ENCODE data around the gene KLF15.

DNA sequence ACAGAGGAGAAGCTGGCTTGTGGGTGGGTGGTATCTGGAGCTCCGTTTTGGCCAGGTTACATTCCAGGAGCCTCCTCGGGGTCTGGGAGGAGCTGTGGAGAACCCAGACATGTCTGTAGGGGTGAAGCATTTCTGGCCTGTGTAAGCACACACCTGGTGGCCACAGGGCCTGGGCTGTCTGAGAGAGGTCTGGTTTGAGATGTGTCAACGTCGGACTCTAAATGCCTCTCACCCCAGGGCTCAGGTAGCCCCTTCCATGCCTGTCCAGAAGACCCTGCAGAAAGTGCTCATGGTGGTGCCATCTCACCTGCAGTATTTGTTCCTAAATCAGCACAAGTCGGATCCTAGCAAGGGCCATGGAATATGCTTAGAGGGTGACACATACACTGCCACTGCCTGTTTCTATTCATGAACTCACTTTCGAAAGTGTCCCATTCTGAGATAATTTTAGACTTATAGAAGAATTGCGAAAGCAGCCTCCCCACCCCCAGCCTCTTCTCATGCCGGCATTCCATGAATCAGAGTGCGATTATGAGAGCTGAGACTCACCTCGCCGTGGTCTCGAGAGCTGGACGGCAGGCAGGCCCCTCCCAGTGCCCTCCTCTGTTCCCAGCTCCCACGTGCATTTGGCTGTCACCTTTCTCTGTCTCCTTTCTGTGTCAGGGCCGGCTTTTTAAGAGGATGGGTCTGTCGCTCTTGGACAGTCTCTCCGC lies 63.7 kb downstream of the KLF15 start:
- no peak for TF ChIP-seq GATA3 (IDR thresholded peaks at IDR 0.05; ENCODE audit: low read depth, low read length)
- TF ChIP-seq GATA2 (IDR thresholded peaks at IDR 0.05; ENCODE audit: low read depth, low read length) = no peak
